Measurements from ENCODE around the gene OR51B6. TPM values are rescaled to one million over a fixed set of nuclear protein-coding genes. Genes with fewer than 3 reads are reported as not detected.
"Not testable (repeated sequence)": the region's sequence is repeated elsewhere in the genome, so short reads cannot be mapped to it uniquely, and the experiment has no call there.

OR51B6 gene
- polyA plus RNA-seq, 5 donors: 0.16 TPM; not detected in 4

GRCh38 chr11:5364214-5364613, 12.9 kb downstream of the OR51B6 start:
- no peak for DNase-seq

DNA sequence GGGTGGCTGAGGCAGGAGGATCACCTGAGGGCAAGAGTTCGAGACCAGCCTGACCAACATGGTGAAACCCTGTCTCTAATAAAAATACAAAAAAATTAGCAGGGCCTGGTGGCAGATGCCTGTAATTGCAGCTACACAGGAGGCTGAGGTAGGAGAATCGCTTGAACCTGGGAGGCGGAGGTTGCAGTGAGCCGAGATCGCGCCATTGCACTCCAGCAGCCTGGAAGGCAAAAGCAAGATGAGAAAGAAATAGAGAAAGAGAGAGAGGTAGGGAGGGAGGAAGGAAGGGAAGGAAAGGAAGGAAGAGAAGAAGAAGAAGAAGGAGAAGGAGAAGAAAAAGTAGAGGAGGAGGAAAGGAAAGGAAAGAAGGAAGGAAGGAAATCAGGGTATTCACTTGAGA, 15.1 kb downstream of the OR51B6 start:
- not testable (repeated sequence) for DNase-seq

DNA sequence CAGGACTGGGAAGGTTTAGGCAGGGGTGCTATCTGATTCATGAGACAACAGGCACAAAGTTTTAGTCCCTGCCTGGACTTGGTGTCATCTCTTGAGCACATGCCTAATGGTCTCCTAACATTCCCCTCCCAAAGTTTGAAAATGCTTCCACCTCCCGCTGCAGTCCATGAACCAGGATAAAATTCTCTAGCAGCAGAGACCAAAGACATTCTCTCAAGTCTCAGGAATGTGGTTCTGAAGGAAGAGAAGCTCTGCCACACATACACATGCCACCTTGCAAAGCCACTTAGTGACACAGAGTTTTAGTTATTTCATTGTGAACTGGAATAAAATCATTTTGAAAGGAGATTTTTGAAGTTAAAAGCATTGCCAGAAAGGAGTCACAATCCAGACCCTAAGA, 15.5 kb downstream of the OR51B6 start:
- DNase-seq: no peak

GRCh38 chr11:5367448-5368074, 16.3 kb downstream of the OR51B6 start:
- no peak for DNase-seq

DNA sequence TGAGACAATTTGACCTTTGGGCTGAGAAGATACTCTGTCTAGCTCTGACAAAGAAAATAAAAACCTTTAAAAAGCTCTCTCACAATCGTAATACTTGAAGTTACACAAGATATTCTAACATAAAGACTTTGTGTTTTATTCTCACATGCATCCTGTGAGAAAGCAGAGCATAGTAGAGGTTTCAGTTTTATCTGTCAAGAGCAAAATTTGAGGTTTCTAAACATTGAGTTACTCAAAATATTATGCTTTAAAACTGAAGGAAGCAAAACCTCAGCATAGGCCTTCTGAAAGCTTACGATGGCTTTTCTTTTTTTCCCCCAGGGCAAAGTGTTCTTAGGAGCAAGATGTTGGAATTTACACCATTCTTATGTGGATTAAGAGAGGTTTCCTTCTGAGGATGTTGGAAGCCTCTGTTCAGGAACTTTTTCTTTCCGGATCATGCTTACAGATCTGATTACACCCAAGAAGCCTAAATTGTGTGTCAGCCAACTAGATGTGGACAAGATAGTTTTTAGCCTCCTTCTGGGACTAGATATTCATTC, 17.3 kb downstream of the OR51B6 start:
- DNase-seq: no peak

DNA sequence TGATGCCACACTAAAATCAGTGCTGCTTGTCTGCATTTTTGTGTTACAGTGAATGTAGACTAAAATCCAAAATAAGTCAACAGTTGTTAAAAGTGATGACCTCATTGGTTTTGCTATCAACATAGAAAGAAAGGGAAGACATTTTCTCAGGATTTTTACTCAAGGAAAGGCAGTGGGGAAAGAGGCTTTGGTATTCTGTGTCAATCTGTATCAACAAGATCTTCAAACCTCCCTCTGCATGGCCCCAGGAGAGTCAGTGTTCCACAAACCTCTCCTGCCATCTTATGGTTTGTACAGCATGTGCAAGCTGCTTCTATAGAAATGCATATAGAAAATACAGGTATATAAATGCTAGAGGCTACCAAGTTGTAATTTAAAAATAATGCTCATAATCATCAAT, 18.5 kb downstream of the OR51B6 start:
- DNase-seq: no peak

GRCh38 chr11:5380740-5381342, 29.5 kb downstream of the OR51B6 start:
- peak; percentile 13 to 29 for DNase-seq

DNA sequence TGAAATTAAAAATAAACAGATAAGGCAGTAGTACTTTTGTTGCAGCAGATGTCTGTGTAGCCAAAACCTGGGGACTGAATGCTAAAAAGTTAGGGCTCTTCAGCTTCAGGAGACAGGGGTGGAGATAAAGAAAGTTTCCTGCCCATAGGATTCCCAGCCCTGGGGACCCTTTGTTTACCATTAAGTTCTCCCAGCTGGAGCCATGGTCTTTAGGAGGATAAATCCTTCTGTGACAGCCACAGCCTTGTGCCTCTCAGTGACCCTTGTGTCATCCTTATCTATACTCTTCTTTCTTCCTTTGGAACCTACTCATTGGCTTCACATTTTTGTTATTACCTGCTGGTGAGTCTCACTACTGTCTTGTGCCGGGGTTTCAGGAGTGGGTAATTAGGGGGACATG, 32.3 kb downstream of the OR51B6 start, which contains the start of gene OR51M1:
TSS of gene OR51M1 (plus strand) at position 237 of the 400 bp plus-strand sequence. CDS start 5,587 bp downstream, outside the sequence.
- no peak for DNase-seq

DNA sequence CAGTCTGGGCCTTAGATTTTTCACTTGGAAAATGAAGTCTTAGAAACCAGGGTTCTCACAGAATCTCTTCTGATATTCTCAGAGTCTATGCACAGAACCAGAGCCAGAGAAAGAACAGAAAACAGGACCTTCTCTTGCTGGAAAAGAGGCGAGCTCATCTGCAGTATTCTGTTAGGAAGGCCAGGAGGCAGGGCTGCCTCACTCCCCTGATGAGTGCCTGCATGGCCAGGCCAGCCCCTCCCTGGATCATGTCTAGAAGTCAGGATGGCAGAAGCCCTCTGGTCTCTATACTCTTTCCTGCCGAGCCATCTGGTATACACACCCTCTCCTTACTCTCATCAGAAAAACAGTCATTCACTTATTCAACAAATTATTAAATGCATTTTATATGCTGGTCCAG, 33.0 kb downstream of the OR51B6 start:
- DNase-seq: no peak

DNA sequence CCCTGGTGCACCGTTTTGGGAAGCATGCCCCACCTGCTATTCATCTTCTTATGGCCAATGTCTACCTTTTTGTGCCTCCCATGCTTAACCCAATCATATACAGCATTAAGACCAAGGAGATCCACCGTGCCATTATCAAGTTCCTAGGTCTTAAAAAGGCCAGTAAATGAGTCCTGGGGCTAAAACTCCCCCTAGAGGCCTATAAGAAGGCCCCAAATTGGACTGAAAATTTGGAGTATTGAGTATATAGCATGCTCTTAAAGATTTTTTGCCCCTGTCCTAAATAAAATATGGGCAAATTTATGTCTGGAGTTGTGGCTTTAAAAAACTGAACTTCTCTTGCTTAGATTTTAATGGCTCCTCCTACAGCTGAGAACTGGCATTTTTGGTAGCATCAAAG, 38.9 kb downstream of the OR51B6 start:
- DNase-seq: no peak

DNA sequence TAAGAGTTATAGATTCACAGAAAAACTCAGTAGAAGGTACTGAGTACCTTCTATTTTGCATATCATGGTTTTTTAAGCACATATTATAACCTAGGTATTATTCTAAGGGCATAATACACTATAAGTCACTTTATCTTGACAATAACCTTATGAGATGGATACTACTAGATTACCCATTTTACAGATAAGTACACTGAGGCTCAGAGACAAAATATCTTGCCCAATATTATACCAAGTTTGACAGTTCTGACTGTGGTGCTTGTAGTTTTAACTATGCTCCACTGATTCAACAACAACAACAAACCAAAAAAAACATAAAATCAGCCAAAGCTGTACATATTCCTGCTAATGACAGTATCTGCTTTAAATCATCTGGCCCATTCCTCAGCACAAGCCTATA, 42.8 kb downstream of the OR51B6 start:
- DNase-seq: no peak

DNA sequence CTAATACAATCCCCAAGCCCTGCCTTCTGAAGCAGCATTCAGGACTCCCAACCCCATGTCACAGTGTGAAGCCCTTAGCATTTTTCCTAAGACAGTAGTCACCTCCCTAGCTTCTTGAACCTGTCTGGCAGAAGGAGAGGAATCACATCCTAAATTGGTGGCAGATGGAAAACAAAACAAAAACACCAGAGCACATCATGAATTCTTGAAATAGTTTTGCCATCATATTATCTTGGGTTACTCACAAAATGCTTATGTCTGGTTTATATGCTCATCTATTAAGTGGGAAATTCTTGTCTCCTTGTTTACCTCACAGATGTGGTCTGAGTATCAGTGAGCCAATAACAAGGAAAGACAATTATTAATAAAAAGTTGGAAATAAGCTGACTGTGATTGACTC, 47.6 kb downstream of the OR51B6 start:
- DNase-seq: no peak

Other genes starting within 250 kb of the OR51B6 start
- not detected for gene OR52A5, start 213.2 kb upstream of the OR51B6 start, polyA plus RNA-seq (ENCODE audit: insufficient read depth in 1 of 5, insufficient read length in 5 of 5, low replicate concordance in 1 of 5)
- under 1 TPM in 4 of 5 donors, not detected in 1; 0.01 to 0.04 (median 0.03) TPM for gene OR52A1, start 196.8 kb upstream of the OR51B6 start, polyA plus RNA-seq (ENCODE audit: insufficient read depth in 1 of 5, insufficient read length in 5 of 5, low replicate concordance in 1 of 5)
- gene OR51V1, start 150.8 kb upstream of the OR51B6 start, polyA plus RNA-seq (ENCODE audit: insufficient read depth in 1 of 5, insufficient read length in 5 of 5, low replicate concordance in 1 of 5): not detected
- 100 to 1,000 TPM; 224 to 542 (median 306) TPM for gene HBB, start 124.4 kb upstream of the OR51B6 start, polyA plus RNA-seq (ENCODE audit: insufficient read depth in 1 of 5, insufficient read length in 5 of 5, low replicate concordance in 1 of 5)
- 1 to 10 TPM in 1 of 5 donors, under 1 TPM in 4; 0.53 to 1.7 (median 0.76) TPM for gene HBD, start 117.0 kb upstream of the OR51B6 start, polyA plus RNA-seq (ENCODE audit: insufficient read depth in 1 of 5, insufficient read length in 5 of 5, low replicate concordance in 1 of 5)
- 1,000 to 10,000 TPM in 2 of 5 donors, 10 to 100 TPM in 2, 1 to 10 TPM in 1; 5.7 to 2,030 (median 15.8) TPM for gene HBG1, start 101.7 kb upstream of the OR51B6 start, polyA plus RNA-seq (ENCODE audit: insufficient read depth in 1 of 5, insufficient read length in 5 of 5, low replicate concordance in 1 of 5)
- gene HBG2, start 96.7 kb upstream of the OR51B6 start, polyA plus RNA-seq (ENCODE audit: insufficient read depth in 1 of 5, insufficient read length in 5 of 5, low replicate concordance in 1 of 5): 1,000 to 10,000 TPM; 2,971 to 7,439 (median 4,881) TPM
- gene HBE1, start 81.6 kb upstream of the OR51B6 start, polyA plus RNA-seq (ENCODE audit: insufficient read depth in 1 of 5, insufficient read length in 5 of 5, low replicate concordance in 1 of 5): 10 to 100 TPM in 3 of 5 donors, 1 to 10 TPM in 2; 6.2 to 50.3 (median 10.6) TPM
- under 1 TPM; 0.18 to 0.72 (median 0.38) TPM for gene OR51B4, start 49.6 kb upstream of the OR51B6 start, polyA plus RNA-seq (ENCODE audit: insufficient read depth in 1 of 5, insufficient read length in 5 of 5, low replicate concordance in 1 of 5)
- under 1 TPM in 2 of 5 donors, not detected in 3; 0.16 to 0.32 TPM for gene OR51B2, start 27.2 kb upstream of the OR51B6 start, polyA plus RNA-seq (ENCODE audit: insufficient read depth in 1 of 5, insufficient read length in 5 of 5, low replicate concordance in 1 of 5)
- gene OR51B5, start 8.0 kb upstream of the OR51B6 start, polyA plus RNA-seq (ENCODE audit: insufficient read depth in 1 of 5, insufficient read length in 5 of 5, low replicate concordance in 1 of 5): 1 to 10 TPM in 1 of 5 donors, under 1 TPM in 4; 0.27 to 1.3 (median 0.53) TPM
- under 1 TPM in 4 of 5 donors, not detected in 1; 0.06 to 0.13 (median 0.10) TPM for gene OR51M1, start 32.3 kb downstream of the OR51B6 start, polyA plus RNA-seq (ENCODE audit: insufficient read depth in 1 of 5, insufficient read length in 5 of 5, low replicate concordance in 1 of 5)
- gene OR51Q1, start 70.6 kb downstream of the OR51B6 start, polyA plus RNA-seq (ENCODE audit: insufficient read depth in 1 of 5, insufficient read length in 5 of 5, low replicate concordance in 1 of 5): not detected
- not detected for gene OR51I1, start 90.0 kb downstream of the OR51B6 start, polyA plus RNA-seq (ENCODE audit: insufficient read depth in 1 of 5, insufficient read length in 5 of 5, low replicate concordance in 1 of 5)
- not detected for gene OR51I2, start 97.8 kb downstream of the OR51B6 start, polyA plus RNA-seq (ENCODE audit: insufficient read depth in 1 of 5, insufficient read length in 5 of 5, low replicate concordance in 1 of 5)
- gene OR52D1, start 137.2 kb downstream of the OR51B6 start, polyA plus RNA-seq (ENCODE audit: insufficient read depth in 1 of 5, insufficient read length in 5 of 5, low replicate concordance in 1 of 5): under 1 TPM in 1 of 5 donors, not detected in 4; 0.10 TPM
- not detected for gene UBQLN3, start 158.4 kb downstream of the OR51B6 start, polyA plus RNA-seq (ENCODE audit: insufficient read depth in 1 of 5, insufficient read length in 5 of 5, low replicate concordance in 1 of 5)
- 1 to 10 TPM; 1.5 to 2.0 (median 1.7) TPM for gene UBQLNL, start 165.2 kb downstream of the OR51B6 start, polyA plus RNA-seq (ENCODE audit: insufficient read depth in 1 of 5, insufficient read length in 5 of 5, low replicate concordance in 1 of 5)
- gene OR52H1, start 197.0 kb downstream of the OR51B6 start, polyA plus RNA-seq (ENCODE audit: insufficient read depth in 1 of 5, insufficient read length in 5 of 5, low replicate concordance in 1 of 5): under 1 TPM in 2 of 5 donors, not detected in 3; 0.17 to 0.18 TPM
- under 1 TPM in 4 of 5 donors, not detected in 1; 0.11 to 0.44 (median 0.34) TPM for gene OR52B6, start 229.4 kb downstream of the OR51B6 start, polyA plus RNA-seq (ENCODE audit: insufficient read depth in 1 of 5, insufficient read length in 5 of 5, low replicate concordance in 1 of 5)
- 1 to 10 TPM; 4.7 to 7.5 (median 7.1) TPM for gene TRIM6, start 245.1 kb downstream of the OR51B6 start, polyA plus RNA-seq (ENCODE audit: insufficient read depth in 1 of 5, insufficient read length in 5 of 5, low replicate concordance in 1 of 5)